Kidney (tissue), 14 donors: Measurements from ENCODE around the gene SPRYD3. TPM values are rescaled to one million over a fixed set of nuclear protein-coding genes. Genes with fewer than 3 reads are reported as not detected.
A peak's percentile ranks its signal among the peaks of the same experiment; 100 is the strongest.

ENCODE experiments used
- DNase-seq, 5 donors: peaks; one replicate each; pipeline ENCODE4 v3.0.0-alpha.2; 2013 to 2020
- FAIRE-seq: peaks from 2 replicates; lab custom pipeline; 2012; peaks lifted over from hg19 to GRCh38; lab: Jason Lieb, UNC
- H3K27ac ChIP-seq, 2 donors: one replicate each; pipeline ENCODE4 v1.7.0; 2013; ENCODE audit warnings: low read depth in 2 of 2, low read length in 2 of 2, inconsistent platforms in 1 of 2
- H3K27me3 ChIP-seq: one replicate; pipeline ENCODE4 v1.7.1; 2013; ENCODE audit warnings: low read length, inconsistent platforms; ENCODE audit not compliant: control insufficient read depth, insufficient read depth
- H3K36me3 ChIP-seq, 3 donors: one replicate each; pipeline versions ENCODE4 v1.7.0 to v1.7.1; 2013; ENCODE audit warnings: low read length in 3 of 3, control low read depth in 1 of 3, inconsistent platforms in 1 of 3; ENCODE audit not compliant: insufficient read depth in 3 of 3, control insufficient read depth in 2 of 3
- H3K4me1 ChIP-seq, 3 donors: one replicate each; pipeline versions ENCODE4 v1.7.0 to v1.7.1; 2013; ENCODE audit warnings: low read length in 3 of 3, inconsistent platforms in 1 of 3, low read depth in 1 of 3; ENCODE audit not compliant: control insufficient read depth in 2 of 3, insufficient read depth in 2 of 3
- H3K4me3 ChIP-seq, 3 donors: one replicate each; pipeline versions ENCODE4 v1.7.0 to v1.8.1; 2013; ENCODE audit warnings: low read length in 3 of 3, control low read depth in 1 of 3, inconsistent platforms in 1 of 3
- H3K9ac ChIP-seq, 3 donors: one replicate each; pipeline versions ENCODE4 v1.7.0 to v1.7.1; 2013; ENCODE audit warnings: low read length in 3 of 3, control low read depth in 1 of 3, inconsistent platforms in 1 of 3
- H3K9me3 ChIP-seq, 3 donors: one replicate each; pipeline versions ENCODE4 v1.7.0 to v1.7.1; 2013; ENCODE audit warnings: low read length in 3 of 3, control low read depth in 1 of 3, inconsistent platforms in 1 of 3; ENCODE audit not compliant: control insufficient read depth in 2 of 3, insufficient read depth in 1 of 3
- CTCF ChIP-seq: IDR thresholded peaks from 3 replicates; pipeline ENCODE4 v1.5.1; 2012; ENCODE audit warnings: mild to moderate bottlenecking, moderate library complexity, borderline replicate concordance; ENCODE audit not compliant: insufficient read depth; ENCODE audit errors: extremely low read depth
- intact Hi-C: fragments of 100-400 bp; cut with DNase I; formaldehyde crosslinking; loops from one replicate; pipeline ENCODE4 v1.11.1; 2022
- polyA plus RNA-seq: library from polyadenylated mRNA; stranded (reverse); fragments of 350-450 nt; fragmentation: Illumina TruSeq; extraction: RNeasy Lipid Tissue Mini Kit (QIAGEN cat#74804); gene quantifications from one replicate; pipeline ENCODE4 v1.2.3, GENCODE V29; 2014; ENCODE audit warnings: low read depth, low replicate concordance; ENCODE audit not compliant: insufficient read depth
- total RNA-seq: library from RNA; stranded (reverse); fragmentation: NEBNext Ultra II Directional; extraction: Animal tissue kit (Norgen Biotek cat#: 25700); gene quantifications from one replicate; pipeline ENCODE4 v1.2.1, GENCODE V29; 2021
- donor health status: control.
- donor health status: control.
- donor health status: control.
- donor health status: control.
- donor health status: control.
- donor health status: DM: yes; HTN: yes; CAD: no.
- donor health status: Normal renal cell carcinoma (clear cell type).

Gene SPRYD3
- total and polyA plus RNA-seq, 2 donors from 2014 or later, result 40.0 to 72.3 TPM

GRCh38 chr12:53067993-53068770, 11.0 kb downstream of the SPRYD3 start:
- Histone ChIP-seq H3K4me3 (no peak overlapping the region), H3K9ac (no peak overlapping the region), H3K27ac (no peak overlapping the region), H3K36me3 (peaks cover 0 to 16% (median 9%) of the 10 kb centered on the region in 3 donors), H3K4me1 (peaks cover 0 to 27% (median 0%) of the 10 kb centered on the region in 3 donors), H3K9me3 (no peaks in the 10 kb centered on the region), H3K27me3 (no peaks in the 10 kb centered on the region)
- intact Hi-C loops, result loop anchor here (10.0 kb wide), 1 partner anchor 127 kb away; no protein-coding TSS in a partner anchor
- FAIRE-seq (no peak), DNase-seq (peak in 1 of 5 donors; percentile 59)
- no peak for TF ChIP-seq CTCF

GRCh38 chr12:53067074-53067992, 11.9 kb downstream of the SPRYD3 start:
- no peaks in the 10 kb centered on the region for H3K27me3 ChIP-seq
- no peak overlapping the region for H3K9ac ChIP-seq
- H3K9me3 ChIP-seq, result no peaks in the 10 kb centered on the region
- H3K4me3 ChIP-seq, result no peak overlapping the region
- no peak for FAIRE-seq
- H3K36me3 ChIP-seq, result peaks cover 0 to 19% (median 12%) of the 10 kb centered on the region in 3 donors
- H3K4me1 ChIP-seq, result peaks cover 0 to 31% (median 0%) of the 10 kb centered on the region in 3 donors
- peak overlapping the region in 1 of 2 donors; percentile 24 for H3K27ac ChIP-seq
- no peak for TF ChIP-seq CTCF
- DNase-seq, result peak in 1 of 5 donors; percentile 59
- intact Hi-C loops, result loop anchor here (10.0 kb wide), 1 partner anchor 127 kb away; no protein-coding TSS in a partner anchor

GRCh38 chr12:53065975-53066931, 12.9 kb downstream of the SPRYD3 start:
- Histone ChIP-seq H3K9ac (peak overlapping the region in 1 of 3 donors; percentile 2), H3K4me1 (peaks cover 0 to 37% (median 5%) of the 10 kb centered on the region in 3 donors), H3K27ac (peak overlapping the region; percentile 48 to 51), H3K4me3 (no peak overlapping the region), H3K36me3 (peaks cover 0 to 28% (median 12%) of the 10 kb centered on the region in 3 donors), H3K9me3 (no peaks in the 10 kb centered on the region), H3K27me3 (no peaks in the 10 kb centered on the region)
- intact Hi-C loops, result loop anchor here (10.0 kb wide), 1 partner anchor 129 kb away; no protein-coding TSS in a partner anchor
- DNase-seq (peak; percentile 80 to 92 (median 86)), FAIRE-seq (no peak)
- TF ChIP-seq CTCF, result peak; percentile 90
